ENCODE measurements around the gene BPIFB2.
"Not testable (repeated sequence)": the region's sequence is repeated elsewhere in the genome, so short reads cannot be mapped to it uniquely, and the experiment has no call there.

The BPIFB2 gene, protein sequence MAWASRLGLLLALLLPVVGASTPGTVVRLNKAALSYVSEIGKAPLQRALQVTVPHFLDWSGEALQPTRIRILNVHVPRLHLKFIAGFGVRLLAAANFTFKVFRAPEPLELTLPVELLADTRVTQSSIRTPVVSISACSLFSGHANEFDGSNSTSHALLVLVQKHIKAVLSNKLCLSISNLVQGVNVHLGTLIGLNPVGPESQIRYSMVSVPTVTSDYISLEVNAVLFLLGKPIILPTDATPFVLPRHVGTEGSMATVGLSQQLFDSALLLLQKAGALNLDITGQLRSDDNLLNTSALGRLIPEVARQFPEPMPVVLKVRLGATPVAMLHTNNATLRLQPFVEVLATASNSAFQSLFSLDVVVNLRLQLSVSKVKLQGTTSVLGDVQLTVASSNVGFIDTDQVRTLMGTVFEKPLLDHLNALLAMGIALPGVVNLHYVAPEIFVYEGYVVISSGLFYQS

DNA sequence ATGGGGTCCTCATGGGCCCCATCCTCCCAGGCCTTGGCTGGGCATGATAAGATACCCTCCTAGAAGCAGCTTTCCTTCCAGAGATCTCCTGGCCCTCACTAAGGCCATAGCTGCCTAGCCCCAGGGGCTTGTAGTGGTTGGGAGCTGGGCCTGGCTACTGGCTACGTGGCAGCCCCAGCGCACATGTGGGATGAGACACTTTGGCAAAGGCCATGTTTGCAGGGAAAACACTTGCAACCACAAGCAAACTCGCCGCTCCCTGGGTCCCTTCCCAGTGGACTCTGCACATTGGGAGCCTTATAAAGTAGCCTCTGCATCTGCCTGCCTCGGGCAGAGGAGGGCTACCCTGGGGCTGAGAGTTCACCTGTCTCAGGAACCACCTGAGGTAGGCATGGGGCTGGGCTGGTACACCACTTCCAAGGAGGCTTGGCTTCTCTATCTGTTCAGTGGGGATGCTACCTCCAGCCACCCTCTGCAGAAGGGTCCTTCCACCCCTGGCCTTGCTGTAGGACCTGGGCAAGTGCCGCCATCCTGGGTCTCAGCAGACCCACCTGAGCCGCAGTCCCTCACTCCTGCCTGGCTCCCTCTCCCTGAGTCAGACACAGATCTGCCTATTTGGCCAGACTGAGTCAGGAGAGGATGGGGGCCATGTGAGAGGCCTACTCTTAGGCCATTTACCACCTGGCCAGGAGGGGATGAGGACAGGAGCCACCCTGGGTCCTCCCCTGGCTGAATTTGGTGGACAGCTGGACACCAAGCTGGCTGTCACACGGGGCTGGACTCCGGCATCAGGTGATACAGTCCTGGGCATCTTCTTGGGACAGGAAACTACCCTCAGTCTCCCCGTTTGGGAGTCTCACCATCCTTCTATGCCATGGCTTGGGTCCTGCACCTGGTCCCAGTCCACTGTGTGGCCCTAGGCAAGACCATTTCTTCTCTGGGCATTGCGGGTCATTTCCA is at the start of gene BPIFB2:
Gene BPIFB2, plus strand, starts transcription at position 329 of the 960 bp plus-strand sequence. CDS start 871 bp downstream, outside the sequence.
- no peak for DNase-seq (ENCODE audit: low read depth)

DNA sequence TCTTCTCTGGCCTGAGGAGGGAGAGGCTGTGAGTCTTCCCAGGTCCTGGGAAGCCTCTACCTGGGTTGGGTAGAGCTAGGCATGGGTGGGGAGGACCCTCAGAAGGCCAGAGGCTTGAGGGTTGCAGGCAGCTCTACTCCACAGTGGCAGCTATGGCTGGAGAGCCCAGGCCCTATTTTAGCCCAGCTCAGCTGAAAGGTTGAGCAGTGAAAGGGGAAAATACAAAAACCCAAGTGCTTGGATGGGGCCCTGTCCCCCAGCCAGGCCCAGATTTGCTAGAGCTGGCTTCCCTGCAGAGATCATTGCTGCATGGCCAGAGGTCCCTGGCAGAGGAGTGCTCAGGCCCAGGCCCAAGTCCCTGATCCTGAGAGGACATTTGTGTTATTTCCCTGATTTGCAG is 48.9 kb upstream of the BPIFB2 start:
- no peak for DNase-seq (ENCODE audit: low read depth)

DNA sequence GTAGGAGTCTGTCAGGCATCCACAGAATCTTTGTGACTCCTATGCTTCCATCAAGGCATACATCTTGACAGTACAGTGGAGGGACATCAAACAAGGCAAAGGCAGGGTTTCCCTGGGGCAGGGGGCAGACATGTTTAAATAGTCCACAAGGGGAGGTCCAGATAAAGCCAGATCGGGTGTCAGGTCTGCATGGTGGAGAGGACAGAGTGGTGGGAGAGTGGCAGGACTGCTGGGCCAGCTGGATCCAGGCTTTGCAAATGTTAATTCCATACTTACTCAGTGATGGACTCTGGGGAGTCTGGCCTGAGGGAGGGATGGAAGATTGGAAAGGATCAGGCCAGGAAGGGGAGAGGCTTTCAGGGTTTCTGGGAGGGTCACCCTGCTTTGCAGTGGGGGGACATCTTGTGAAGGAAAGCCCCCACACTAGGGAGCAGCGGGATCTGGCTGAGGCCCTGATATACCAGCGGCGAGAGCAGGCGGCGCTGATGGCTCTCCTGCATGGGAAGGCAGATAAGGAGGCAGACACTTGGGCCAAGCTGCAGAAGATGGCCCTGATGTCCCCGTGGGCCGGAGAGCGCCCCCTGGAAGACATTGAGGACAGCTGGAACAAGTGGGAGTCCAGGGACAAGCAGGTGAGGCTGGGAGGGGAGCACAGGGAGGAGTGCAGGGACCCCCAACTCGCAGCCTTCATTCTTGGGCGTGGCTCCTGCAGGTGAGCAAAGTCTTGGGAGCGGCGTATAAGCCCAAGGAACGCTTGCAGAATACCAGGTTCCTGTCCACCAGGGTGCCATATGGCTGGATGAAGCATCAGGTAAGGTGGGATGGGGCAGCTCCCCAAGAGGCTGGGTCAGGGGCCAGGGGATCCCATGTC is 47.9 kb upstream of the BPIFB2 start:
- DNase-seq (ENCODE audit: low read depth): no peak

DNA sequence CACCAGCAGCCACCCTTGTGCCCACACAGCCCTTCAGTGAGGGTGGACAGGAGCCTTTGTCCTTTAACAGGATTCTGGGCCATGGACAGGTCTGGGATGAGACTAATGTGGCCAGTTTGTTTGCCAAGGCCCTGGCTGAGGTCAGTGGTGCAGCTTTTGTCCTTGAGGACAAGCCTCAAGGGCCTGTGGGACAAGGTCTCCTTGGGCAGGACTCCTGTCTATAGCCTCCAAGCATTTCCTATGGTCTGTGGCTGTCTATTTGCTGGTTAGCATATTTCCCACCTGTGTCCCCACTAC is 47.3 kb upstream of the BPIFB2 start:
- no peak for DNase-seq (ENCODE audit: low read depth)

DNA sequence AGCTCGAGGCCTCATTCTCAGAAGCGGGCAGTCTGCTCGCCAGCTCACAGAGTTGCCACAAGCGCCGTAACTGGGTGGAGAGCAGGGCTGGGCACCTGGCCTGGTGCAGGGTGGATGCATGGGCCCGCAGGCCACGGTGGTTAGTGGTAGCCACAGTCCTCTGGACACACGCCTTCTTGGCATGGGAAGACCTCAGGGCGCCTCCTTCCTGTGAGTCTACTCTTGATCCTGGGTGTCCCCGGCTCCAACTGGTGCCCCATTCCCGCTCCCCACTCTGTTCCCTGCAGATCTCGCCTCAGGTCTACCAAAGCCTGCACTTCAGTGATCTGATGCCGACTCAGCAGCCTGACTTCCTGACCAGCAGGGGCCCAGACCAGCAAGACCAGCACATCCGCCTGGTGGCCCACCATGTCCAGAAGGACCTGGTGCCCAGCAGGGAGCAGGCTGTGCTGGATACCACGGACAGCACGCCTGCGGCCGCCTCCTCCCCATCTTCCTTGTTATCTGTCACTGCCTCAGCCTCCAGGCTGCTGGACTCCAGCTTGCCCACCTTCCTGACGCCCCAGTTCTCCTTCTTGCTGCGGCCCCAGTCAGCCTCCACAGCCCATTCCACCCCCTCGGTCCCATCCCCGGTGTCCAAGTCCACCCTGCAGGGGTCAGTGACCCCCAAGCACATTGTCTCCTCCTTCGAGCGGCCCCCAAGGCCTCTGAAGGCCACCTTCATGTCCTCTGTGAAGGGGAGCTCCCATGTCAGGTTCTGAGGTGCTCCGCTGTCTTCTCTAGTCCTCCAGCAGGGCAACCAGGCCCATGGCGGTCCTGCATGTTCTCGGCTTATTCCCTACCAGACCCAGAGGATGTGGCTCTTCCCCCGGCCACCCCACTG is 46.4 kb upstream of the BPIFB2 start:
- no peak for DNase-seq (ENCODE audit: low read depth)

DNA sequence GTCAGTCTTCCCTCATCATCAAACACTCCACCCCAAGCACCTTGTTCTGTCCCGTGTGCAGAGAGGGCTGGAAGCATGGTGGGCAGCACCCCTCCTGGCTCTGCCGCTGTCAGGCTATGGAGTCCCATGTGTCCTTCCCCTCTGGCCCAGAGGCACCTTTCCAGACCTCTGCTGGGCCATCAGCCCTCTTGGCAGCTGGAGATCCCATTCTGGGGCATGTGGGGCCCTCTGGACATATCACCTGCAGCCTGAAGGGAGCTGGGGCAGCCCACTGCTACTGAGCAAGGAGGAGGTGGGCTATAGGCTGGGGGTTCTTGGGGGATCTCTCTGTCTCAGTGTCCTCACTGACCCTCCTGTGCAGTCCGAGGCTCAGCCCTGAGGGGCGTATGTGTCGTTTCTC is 45.5 kb upstream of the BPIFB2 start:
- DNase-seq (ENCODE audit: low read depth): no peak

DNA sequence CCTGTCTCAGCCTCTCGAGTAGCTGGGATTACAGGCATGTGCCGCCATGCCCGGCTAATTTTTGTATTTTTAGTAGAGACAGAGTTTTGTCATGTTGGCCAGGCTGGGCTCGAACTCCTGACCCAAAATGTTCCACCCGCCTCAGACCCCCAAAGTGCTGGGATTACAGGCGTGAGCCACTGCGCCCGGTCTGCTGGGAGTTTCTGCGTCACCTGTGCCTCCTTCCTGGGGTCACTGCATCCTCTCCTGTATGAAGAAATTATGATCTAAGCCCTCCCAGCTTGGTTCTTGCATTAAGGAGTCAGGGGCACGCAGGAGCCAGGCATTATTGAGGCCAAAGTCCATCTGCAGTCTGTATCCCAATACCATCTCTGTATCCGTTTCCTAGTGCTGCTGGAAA is 44.9 kb upstream of the BPIFB2 start:
- DNase-seq (ENCODE audit: low read depth): not testable (repeated sequence)

DNA sequence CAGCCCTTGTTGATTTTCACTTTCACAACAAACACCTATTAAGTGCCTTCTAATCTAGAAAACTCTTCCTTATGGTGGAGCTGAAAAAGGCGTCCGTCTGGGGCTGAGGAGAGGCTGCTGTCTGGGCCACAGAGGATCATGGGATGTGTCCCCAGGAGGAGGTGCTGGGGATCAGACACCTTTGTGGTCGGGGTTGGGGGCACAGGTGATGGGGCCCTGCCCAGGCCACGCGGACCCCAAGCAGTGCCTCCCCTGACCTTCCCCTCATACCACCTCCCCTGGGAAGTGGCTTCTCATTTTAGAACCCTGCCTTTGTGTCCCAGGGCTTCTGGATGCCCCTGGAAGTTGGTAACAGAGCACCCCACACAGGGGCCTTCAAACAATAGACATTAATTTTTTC is 44.3 kb upstream of the BPIFB2 start:
- DNase-seq (ENCODE audit: low read depth): no peak

DNA sequence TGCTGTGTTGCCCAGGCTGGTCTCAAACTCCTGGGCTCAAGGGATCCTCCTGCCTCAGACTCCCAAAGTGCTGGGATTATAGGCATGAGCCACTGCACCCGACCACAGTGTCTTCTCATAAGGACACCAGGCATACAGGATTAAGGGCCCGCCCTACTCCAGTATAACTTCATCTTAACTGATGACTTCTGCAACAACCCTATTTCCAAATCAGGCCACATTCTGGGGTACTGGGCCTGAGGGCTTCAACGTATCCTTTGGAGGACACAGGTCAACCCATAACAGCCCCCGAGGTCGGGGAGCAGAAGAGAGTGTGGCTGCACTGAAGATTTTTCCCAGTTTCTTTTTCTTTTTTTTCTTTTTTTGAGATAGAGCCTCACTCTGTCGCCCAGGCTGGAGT is 42.9 kb upstream of the BPIFB2 start:
- DNase-seq (ENCODE audit: low read depth): no peak

DNA sequence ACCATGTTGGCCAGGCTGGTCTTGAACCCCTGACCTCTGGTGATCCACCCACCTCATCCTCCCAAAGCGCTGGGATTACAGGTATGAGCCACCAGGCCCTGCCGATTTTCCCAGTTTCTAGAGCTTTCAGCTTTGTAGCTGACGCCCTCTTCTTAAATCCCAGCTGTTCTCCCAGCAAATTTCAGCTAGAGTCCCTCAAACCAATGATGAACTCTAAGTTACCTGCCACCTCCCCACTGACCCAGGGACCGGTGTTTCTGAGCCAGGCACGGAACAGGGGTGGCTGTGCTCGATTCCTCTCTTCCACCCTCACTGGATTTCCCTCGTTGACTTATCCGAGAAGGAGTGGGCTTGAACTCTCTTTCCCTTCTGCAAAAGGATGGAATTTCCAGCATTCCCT is 42.4 kb upstream of the BPIFB2 start:
- no peak for DNase-seq (ENCODE audit: low read depth)

DNA sequence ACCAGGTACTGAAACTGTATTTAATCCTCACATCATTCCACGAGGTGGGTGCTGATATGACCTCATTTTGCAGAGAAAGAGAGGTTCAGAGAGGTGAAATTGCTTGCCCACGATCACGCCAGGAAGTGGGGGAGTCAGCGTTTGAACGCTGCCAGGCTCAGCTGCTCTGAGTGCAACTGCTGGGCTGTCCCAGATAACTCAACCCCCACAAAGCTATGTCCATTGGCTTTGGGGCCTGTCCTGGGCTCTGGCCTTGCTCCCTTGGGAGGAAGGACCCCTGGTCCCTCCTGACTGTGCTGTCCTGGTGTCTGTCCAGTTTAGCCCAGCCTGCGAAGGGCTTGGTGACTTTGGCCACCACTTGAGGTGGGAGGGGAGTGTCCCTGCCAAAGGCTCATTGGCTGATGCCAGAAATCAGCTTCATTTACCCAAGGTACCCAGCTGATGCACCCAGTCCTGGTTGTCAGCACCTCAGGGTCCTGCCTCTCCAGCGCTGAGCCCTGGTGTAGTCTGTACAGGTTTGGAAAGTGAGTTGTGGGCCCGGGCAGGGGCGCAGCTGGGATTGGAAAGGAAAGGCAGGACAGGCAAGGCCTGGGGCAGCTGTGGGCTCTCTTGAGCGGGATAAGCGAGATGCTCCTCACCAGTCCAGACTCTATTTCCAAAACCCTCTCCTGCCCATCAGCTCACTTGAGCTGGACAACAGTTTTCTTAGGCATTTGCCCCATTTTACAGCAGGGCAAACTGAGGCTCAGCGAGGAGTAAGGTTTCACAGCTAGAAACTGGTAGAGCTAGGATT is 41.7 kb upstream of the BPIFB2 start:
- no peak for DNase-seq (ENCODE audit: low read depth)

DNA sequence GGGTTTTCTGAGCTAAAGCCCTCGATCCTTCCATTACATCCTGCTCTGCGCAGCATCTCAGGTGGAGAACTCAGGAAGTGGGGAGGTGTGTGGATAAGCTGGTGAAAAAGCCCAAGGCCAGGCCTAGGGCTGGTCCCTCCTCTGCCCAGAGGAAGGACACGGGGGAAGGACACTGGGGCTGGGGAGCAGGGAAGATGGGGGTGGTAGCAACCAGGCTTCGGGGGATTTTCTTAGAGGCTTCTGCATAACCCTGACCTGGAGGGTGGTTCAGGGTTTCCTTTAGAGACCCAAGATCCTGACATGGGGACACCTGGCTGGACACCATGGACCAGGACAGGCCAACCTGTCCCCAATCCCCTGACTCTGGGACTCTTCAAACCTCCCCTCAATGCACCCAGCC is 41.1 kb upstream of the BPIFB2 start:
- no peak for DNase-seq (ENCODE audit: low read depth)

DNA sequence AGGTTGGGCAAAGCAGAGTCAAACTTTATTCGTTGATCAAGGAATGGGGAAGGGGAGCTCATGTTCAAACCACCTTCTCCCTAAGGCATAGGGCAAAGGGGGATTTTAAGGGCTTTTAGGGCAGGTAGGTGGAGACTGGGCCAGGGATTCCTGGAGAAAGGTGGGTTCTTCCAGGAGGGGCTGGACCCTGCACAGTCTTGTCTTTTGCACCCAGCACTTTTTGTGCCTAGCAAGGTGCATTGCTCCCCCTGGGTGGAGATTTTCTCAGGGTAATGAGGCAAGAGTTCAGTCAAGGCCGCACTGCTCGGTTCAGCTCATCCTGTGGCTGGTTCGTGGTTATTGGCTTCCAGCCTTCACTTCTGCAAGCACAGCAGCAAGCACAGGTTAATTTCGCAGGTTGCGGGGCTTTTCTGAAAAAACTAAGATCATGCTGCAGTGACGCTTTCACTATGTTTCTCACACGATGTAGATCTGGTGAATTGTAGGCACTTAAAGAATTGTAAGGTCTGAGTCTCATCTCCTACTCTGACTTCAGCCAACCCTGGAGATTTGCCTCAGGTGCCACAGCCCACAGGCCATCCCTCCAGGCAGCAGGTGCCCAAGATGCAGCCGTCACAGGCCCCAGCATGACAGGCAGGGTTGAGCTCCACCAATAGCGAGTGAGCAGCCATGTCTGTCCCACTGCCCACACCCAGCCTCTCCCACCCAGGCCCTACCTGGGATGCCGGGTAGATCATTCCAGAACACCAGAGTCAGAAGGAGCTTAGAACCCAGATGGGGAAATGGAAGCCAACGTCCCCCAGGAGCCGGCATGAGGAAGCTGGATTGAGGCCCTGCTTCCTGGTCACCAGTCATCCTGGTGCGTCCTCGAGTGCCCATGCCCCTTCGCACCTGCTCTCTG is 40.4 kb upstream of the BPIFB2 start:
- DNase-seq (ENCODE audit: low read depth): no peak

DNA sequence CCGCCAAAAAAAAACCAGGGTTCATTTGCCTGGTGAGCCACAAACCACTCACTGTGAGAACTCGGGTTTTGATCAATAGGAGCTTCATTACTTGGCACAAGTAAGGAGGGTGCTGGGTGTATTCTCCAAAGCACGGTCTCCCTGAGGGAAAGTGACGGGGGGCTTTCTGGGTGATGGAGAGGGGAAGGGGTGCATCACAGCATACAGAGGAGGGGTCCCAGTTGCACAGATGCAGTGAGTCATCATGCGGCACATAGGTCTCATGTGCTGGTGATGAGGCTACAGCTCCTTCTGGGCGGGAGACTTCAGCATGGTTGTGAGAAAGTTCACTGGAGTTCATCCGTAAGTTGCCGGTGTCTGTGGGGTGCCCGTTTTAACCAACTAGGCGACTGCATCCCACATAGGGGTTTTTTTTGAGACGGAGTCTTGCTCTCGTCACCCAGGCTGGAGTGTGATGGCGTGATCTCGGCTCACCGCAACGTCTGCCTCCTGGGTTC is 39.5 kb upstream of the BPIFB2 start:
- DNase-seq (ENCODE audit: low read depth): peak; percentile 28

DNA sequence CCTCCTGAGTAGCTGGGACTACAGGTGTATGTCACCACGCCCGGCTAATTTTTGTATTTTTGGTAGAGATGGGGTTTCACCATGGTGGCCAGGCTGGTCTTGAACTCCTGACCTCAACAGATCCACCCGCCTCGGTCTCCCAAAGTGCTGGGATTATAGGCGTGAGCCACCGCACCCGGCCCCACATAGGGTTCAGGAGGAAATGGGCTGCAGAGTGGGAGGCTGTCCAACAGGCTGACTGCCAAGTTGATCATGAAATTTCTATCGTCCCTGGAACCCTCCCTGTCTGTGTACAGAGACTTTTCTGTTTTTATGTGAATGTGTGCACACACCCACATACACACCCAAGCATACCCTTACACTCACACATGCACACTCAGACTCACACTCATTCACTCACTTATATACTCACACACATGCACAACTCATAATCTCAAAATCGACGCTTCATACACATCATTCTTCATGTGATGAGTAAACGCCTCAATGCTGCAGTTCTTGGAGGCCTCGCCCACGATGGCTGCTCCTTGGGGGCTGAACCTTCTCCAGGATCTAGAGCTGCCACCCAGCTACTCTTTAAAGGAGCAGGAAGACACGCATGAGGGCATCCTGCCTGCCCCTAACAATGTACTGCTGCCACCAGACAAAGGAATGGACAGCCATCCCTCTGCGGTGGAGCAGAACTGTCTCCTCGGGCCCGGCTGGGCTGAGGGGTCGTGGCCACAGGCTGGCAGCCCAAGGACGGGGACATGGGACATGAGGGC is 38.8 kb upstream of the BPIFB2 start:
- no peak for DNase-seq (ENCODE audit: low read depth)

DNA sequence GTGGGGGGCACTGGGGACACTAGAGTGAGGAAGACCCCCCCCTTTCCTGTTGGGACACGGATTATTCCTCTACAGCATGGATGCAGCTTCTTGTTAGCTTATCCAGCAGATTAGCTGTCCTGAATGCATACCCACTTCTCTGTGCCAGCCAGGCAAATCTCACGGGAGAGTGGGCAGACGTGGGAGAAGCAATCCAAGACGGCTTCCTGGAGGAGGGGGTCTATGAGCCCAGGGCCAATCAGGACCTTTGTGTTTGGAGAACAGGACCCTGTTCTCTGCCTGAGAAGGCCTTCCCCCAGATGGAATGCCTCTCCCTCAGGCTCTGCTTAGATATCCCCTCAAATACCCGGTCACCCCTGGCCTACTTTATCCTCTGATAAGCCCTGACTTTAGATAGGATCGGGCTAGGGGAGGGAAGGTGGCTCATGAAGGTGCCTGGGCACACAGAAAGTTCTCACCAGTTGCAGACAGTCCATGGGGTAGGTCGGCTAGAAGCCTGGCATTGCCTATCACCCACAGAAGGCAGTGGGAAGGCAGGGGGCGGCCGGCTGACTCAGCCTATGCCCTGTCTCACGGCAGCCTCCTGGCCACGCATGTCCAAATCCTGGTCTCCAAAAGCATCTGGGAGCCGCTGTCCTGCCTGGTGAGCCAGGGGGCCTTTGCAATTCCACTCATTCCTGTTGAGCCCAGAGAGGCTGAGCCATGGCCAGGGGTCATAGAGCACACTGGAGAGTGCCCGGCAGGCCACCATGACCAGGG is 38.0 kb upstream of the BPIFB2 start:
- no peak for DNase-seq (ENCODE audit: low read depth)

DNA sequence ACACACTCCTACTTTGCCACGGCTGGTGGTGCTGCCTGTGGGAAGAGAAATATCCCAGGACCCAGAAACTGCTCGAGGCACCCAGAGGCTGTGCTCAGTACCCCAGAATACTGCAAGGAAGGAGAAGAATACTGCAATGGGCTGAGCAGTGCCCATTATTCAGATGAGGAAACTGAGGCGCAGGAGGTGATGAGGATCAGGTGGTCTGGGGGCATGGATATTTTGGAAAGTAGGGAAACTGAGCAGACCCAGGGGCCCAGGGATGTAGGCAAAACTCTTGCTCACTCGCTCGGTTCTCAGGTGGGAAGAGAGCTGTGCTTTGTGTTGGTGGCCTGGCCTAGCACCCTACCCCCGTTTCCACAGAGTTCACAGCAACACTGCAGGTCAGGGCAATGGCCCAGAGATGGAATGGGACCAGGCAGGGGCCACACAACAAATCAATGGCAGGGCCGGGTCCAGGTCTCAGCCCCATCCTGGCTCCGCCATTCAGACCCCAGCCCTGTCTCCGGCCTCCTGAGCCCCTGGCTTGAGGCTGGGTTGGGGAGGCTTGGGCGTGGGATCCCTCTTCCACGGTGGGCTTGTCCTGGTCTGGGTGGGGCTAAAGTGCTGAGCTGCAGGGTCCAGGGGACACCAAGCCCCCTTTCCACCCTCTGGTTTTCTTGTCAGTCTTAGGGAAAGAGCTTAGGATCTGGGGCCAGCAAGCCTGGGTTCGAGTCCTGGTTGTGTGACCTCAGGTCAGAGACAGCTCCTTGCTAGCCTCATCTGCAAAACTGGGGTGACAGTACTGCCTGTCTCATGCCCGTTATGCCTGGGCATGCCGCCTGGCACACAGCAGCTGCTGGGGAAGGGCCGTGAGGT is 37.2 kb upstream of the BPIFB2 start:
- no peak for DNase-seq (ENCODE audit: low read depth)

Data from stimulated activated CD8-positive, alpha-beta memory T cell treated with anti-CD3 and anti-CD28 coated beads, Interleukin-12 subunit alpha, Interleukin-12 subunit beta, amount 100 ng/mL, for 4 hours (primary cell).